K562 (cell line): ENCODE results near the gene TPSG1. TPM values are rescaled to one million over a fixed set of nuclear protein-coding genes. Genes with fewer than 3 reads are reported as not detected.
A peak's percentile ranks its signal among the peaks of the same experiment; 100 is the strongest.

Source experiments
- ATAC-seq: fragments of 200-7000 bp; cut with Tn5 transposase; 3 replicates; pipeline ENCODE4 v1.9.1; 2020; ENCODE audit warnings: moderate library complexity
- BruUV-seq: library from RNA; stranded (reverse); fragments of 400-500 nt; replicated peaks from 2 replicates; lab custom pipeline; 2021; lab: Mats Ljungman, UMichigan
- CTCF ChIA-PET: fragments of 300-600 bp; formaldehyde crosslinking; extraction: SDS; loops from one replicate; lab custom pipeline; 2021; ENCODE audit warnings: low intra/inter-chr PET ratio; lab: Yijun Ruan, JAX
- POLR2A ChIA-PET: fragments of 300-600, 350-650 bp; sonication (Branson Sonifier 250); formaldehyde crosslinking; extraction: SDS; loops from one replicate; lab custom pipeline; 2021; ENCODE audit warnings: antibody characterized with exemption, inconsistent platforms; lab: Yijun Ruan, JAX
- DNase-seq, 4 experiments: peaks; one replicate each; pipeline versions ENCODE4 v3.0.0 to v3.0.0-alpha.2; 2011 to 2018; ENCODE audit warnings: low spot score in 3 of 4, mixed read lengths in 3 of 4; ENCODE audit errors: extremely low read depth in 1 of 4
- FAIRE-seq: peaks from 2 replicates; lab custom pipeline; 2011; peaks lifted over from hg19 to GRCh38; lab: Jason Lieb, UNC
- H2AFZ ChIP-seq: 2 replicates; pipeline ENCODE4 v1.6.0; 2011; ENCODE audit warnings: low read depth, low read length, control low read depth, inconsistent platforms
- H3K27ac ChIP-seq: fragments of 200-600 bp; 3 replicates; pipeline ENCODE4 v1.8.0; 2011; ENCODE audit warnings: low read depth, mild to moderate bottlenecking, control low read depth, inconsistent platforms, low read length, moderate library complexity, mixed read lengths; ENCODE audit errors: extremely low read depth
- H3K27me3 ChIP-seq, 2 experiments: fragments of 300-600 bp in 1 of 2; 2 replicates in 1 of 2; 3 replicates in 1 of 2; pipeline versions ENCODE4 v1.6.0 to v1.8.0; 2011; ENCODE audit warnings: inconsistent platforms in 2 of 2, low read length in 2 of 2, mild to moderate bottlenecking in 1 of 2, mixed read lengths in 1 of 2, moderate library complexity in 1 of 2; ENCODE audit not compliant: control insufficient read depth in 2 of 2, insufficient read depth in 2 of 2
- H3K36me3 ChIP-seq: fragments of 300-600 bp; 3 replicates; pipeline ENCODE4 v1.8.0; 2011; ENCODE audit warnings: mild to moderate bottlenecking, low read length, inconsistent platforms; ENCODE audit not compliant: control insufficient read depth, insufficient read depth
- H3K4me1 ChIP-seq, 2 experiments: fragments of 200-600 bp in 1 of 2; replicated peaks in 1 of 2; 2 replicates in 1 of 2; 3 replicates in 1 of 2; pipeline versions ENCODE4 v1.5.1 to v1.8.0; 2011; ENCODE audit warnings: inconsistent platforms in 2 of 2, low read length in 2 of 2, mild to moderate bottlenecking in 1 of 2, mixed read lengths in 1 of 2, moderate library complexity in 1 of 2; ENCODE audit not compliant: control insufficient read depth in 2 of 2, insufficient read depth in 2 of 2
- H3K4me2 ChIP-seq: 2 replicates; pipeline ENCODE4 v1.6.1; 2011; ENCODE audit warnings: low read length, control low read depth, inconsistent platforms, mixed read lengths; ENCODE audit not compliant: insufficient read depth
- H3K4me3 ChIP-seq: fragments of 200-600 bp; sonication (generic), shearing (Covaris generic); 2 replicates; pipeline ENCODE4 v1.5.1; 2016; ENCODE audit warnings: control low read depth, inconsistent platforms
- H3K79me2 ChIP-seq: fragments of 200-600 bp; 3 replicates; pipeline ENCODE4 v1.8.0; 2011; ENCODE audit warnings: low read length, inconsistent platforms; ENCODE audit not compliant: control insufficient read depth, insufficient read depth
- H3K9ac ChIP-seq, 2 experiments: 2 replicates each; pipeline versions ENCODE4 v1.6.0 to v1.6.1; 2011; ENCODE audit warnings: low read depth in 2 of 2, low read length in 2 of 2, control low read depth in 1 of 2, inconsistent platforms in 1 of 2, mild to moderate bottlenecking in 1 of 2, mixed read lengths in 1 of 2; ENCODE audit not compliant: insufficient read depth in 1 of 2
- H3K9me1 ChIP-seq: one replicate; pipeline ENCODE4 v1.6.0; 2011; ENCODE audit warnings: inconsistent platforms, mild to moderate bottlenecking, low read length, moderate library complexity; ENCODE audit not compliant: control insufficient read depth, insufficient read depth
- H3K9me3 ChIP-seq: replicated peaks from 2 replicates; pipeline ENCODE4 v1.5.1; 2011; ENCODE audit warnings: low read depth, low read length, inconsistent platforms; ENCODE audit not compliant: control insufficient read depth, insufficient read depth
- H4K20me1 ChIP-seq: replicated peaks from 2 replicates; pipeline ENCODE4 v1.6.1; 2011; ENCODE audit warnings: low read length, inconsistent platforms, mixed read lengths; ENCODE audit not compliant: control insufficient read depth, insufficient read depth
- FOXO4 ChIP-seq: fragments of 450-650 bp; formaldehyde crosslinking; IDR thresholded peaks from 2 replicates; pipeline ENCODE4 v1.4.0; 2020; ENCODE audit warnings: mild to moderate bottlenecking, moderate library complexity
- TAF15 ChIP-seq: fragments of 200-400 bp; formaldehyde crosslinking; IDR thresholded peaks from 2 replicates; pipeline ENCODE4 v1.6.1; 2017; ENCODE audit warnings: mild to moderate bottlenecking, low read depth, low read length, moderate library complexity
- ZNF263 ChIP-seq: sonication (generic); formaldehyde crosslinking; IDR thresholded peaks from 2 replicates; pipeline ENCODE4 v1.8.0; 2022; ENCODE audit warnings: mild to moderate bottlenecking, missing genetic modification reagents, borderline replicate concordance
- WGBS: fragments of 100-300 bp; shearing (Covaris generic); methylation state at CpG from one replicate; pipeline ENCODE4 v1.1.6; 2016; ENCODE audit warnings: low coverage, mixed read lengths; ENCODE audit not compliant: insufficient coverage; ENCODE audit errors: missing lambda C conversion rate; 5-methylcytosine and 5-hydroxymethylcytosine counted together
- in situ Hi-C: fragments of 300-500 bp; cut with MboI; formaldehyde crosslinking; loops from 4 replicates; pipeline ENCODE4 v1.15.0; 2018; ENCODE audit warnings: inconsistent platforms, mixed read lengths
- intact Hi-C: fragments of 100-400 bp; cut with micrococcal nuclease; formaldehyde crosslinking; loops from 2 replicates; pipeline ENCODE4 v1.14.2; 2022
- polyA plus RNA-seq, 8 experiments: library from polyadenylated mRNA; depleted of rRNA in 4 of 8; stranded (reverse) in 5 of 8; unstranded in 3 of 8; fragments of >200 nt; fragmentation: Nextera tagmentation in 2 of 8; fragmentation: Illumina TruSeq in 1 of 8; extraction: Ambion mirVana in 2 of 8; extraction: Trizol in 1 of 8; gene quantifications; 2 replicates each; pipeline versions ENCODE4 v1.2.1 to v1.2.3, GENCODE V29; 2011 to 2014; ENCODE audit warnings: inconsistent platforms in 1 of 8, missing spikeins in 1 of 8
- total RNA-seq, 7 experiments: library from RNA; depleted of rRNA in 6 of 7; stranded (reverse); fragments of >200 nt in 6 of 7; fragmentation: Illumina TruSeq in 2 of 7; extraction: Trizol in 2 of 7; gene quantifications; 2 replicates each; pipeline versions ENCODE4 v1.2.1 to v1.2.3, GENCODE V29; 2011 to 2021; ENCODE audit warnings: low replicate concordance in 1 of 7

The TPSG1 gene
- total and polyA plus RNA-seq, 9 of the 15 experiments (the other 6 are each of a cell fraction or from before 2014, with no cell fraction given), result not detected

GRCh38 chr16:1218061-1218929 is 6.8 kb downstream of the TPSG1 start:
- Histone ChIP-seq H3K4me1 (peaks cover 0 to 68% of the 10 kb centered on the region in 2 experiments; a peak in 2 of 5 replicates), H3K36me3 (no peaks in the 10 kb centered on the region), H3K9me1 (no peaks in the 10 kb centered on the region), H3K4me2 (no peak overlapping the region), H3K9ac (no peak overlapping the region), H4K20me1 (peaks cover 20% of the 10 kb centered on the region), H3K79me2 (no peaks in the 10 kb centered on the region), H3K4me3 (no peak overlapping the region), H2AFZ (no peak overlapping the region), H3K9me3 (no peaks in the 10 kb centered on the region), H3K27ac (no peak overlapping the region), H3K27me3 (peaks cover 58 to 91% of the 10 kb centered on the region in 2 experiments)
- intact Hi-C loops, result no loop called here
- DNase-seq, result no peak
- in situ Hi-C loops, result no loop called here
- no TSS peak for BruUV-seq
- TF ChIP-seq TAF15, result no peak
- TF ChIP-seq ZNF263 (CRISPR knock-in tag), result peak; percentile 51; the same call in 1 of the 2 replicates
- no peak for ATAC-seq
- WGBS, result 3% methylated on average over 42 of the region's 49 CpGs
- ChIA-PET POLR2A (interaction anchor here (0.6 to 1.1 kb wide), 2 partner anchors 9 to 65 kb away, joined by 3 read pairs; no protein-coding TSS in a partner anchor), CTCF (no interaction called here)
- no peak for FAIRE-seq

- H2AFZ ChIP-seq, result no peak overlapping the region
- H3K9me3 ChIP-seq, result no peaks in the 10 kb centered on the region
- FAIRE-seq (no peak), ATAC-seq (no peak), DNase-seq (no peak)
- intact Hi-C loops, result no loop called here
- WGBS, result under 1% methylated on average over 14 of the region's 24 CpGs
- H3K79me2 ChIP-seq, result no peaks in the 10 kb centered on the region
- H3K27me3 ChIP-seq, result peaks cover 56 to 91% of the 10 kb centered on the region in 2 experiments
- in situ Hi-C loops, result no loop called here
- ChIA-PET CTCF (no interaction called here), POLR2A (interaction anchor here (1.1 kb wide), 1 partner anchor 9 kb away, joined by 3 read pairs; no protein-coding TSS in a partner anchor)
- peaks cover 0 to 74% of the 10 kb centered on the region in 2 experiments; a peak in 2 of 5 replicates for H3K4me1 ChIP-seq
- no peaks in the 10 kb centered on the region for H3K36me3 ChIP-seq
- no peaks in the 10 kb centered on the region for H3K9me1 ChIP-seq
- peaks cover 14% of the 10 kb centered on the region for H4K20me1 ChIP-seq
- no peak for TF ChIP-seq FOXO4
- no peak overlapping the region for H3K9ac ChIP-seq
- no TSS peak for BruUV-seq
- no peak overlapping the region for H3K4me2 ChIP-seq
- H3K27ac ChIP-seq, result no peak overlapping the region
- no peak overlapping the region for H3K4me3 ChIP-seq
Measured at GRCh38 chr16:1217526-1217925, 7.5 kb downstream of the TPSG1 start.
